Measurements from ENCODE around the gene DIRAS1. TPM values are rescaled to one million over a fixed set of nuclear protein-coding genes. Genes with fewer than 3 reads are reported as not detected.

DIRAS1 gene
- total and polyA plus RNA-seq, 2 of the 4 experiments (the other 2 are of a cell fraction) = 1.4 to 10.3 TPM

- TF ChIP-seq SMC3 (IDR thresholded peaks at IDR 0.05; ENCODE audit: low read depth, low read length) (no peak), ELK1 (IDR thresholded peaks at IDR 0.05; ENCODE audit: borderline replicate concordance, low read depth, low read length) (no peak), MXI1 (IDR thresholded peaks at IDR 0.05; ENCODE audit: borderline replicate concordance, low read depth, low read length) (no peak), FOS (IDR thresholded peaks at IDR 0.05; ENCODE audit: low read depth, low read length) (no peak), USF2 (IDR thresholded peaks at IDR 0.05; ENCODE audit: low read depth, low read length) (no peak), NFE2L2 (IDR thresholded peaks at IDR 0.05; ENCODE audit: low read depth, low read length) (no peak), RFX5 (IDR thresholded peaks at IDR 0.05; ENCODE audit: low read depth, low read length) (no peak), BHLHE40 (IDR thresholded peaks at IDR 0.05; ENCODE audit: low read depth, low read length) (no peak), RCOR1 (IDR thresholded peaks at IDR 0.05; ENCODE audit: insufficient replicate concordance, low read length) (no peak), RAD21 (IDR thresholded peaks at IDR 0.05; ENCODE audit: low read length) (no peak)
- Histone ChIP-seq H2AK5ac (ENCODE audit: low read depth, low read length) (no peak overlapping the region), H3K4me1 (ENCODE audit: control insufficient read depth, insufficient read depth, low read length) (no peaks in the 10 kb centered on the region), H4K8ac (ENCODE audit: low read depth in 2 of 2, low read length in 2 of 2) (no peak overlapping the region), H3K9ac (ENCODE audit: low read depth, low read length) (no peak overlapping the region), H3K9me1 (ENCODE audit: insufficient read depth, low read length) (no peaks in the 10 kb centered on the region), H2BK20ac (ENCODE audit: low read depth, low read length) (no peak overlapping the region), H3K56ac (ENCODE audit: extremely low read depth, insufficient read depth, low read length) (no peak overlapping the region), H2AFZ (replicated peaks; ENCODE audit: low read length, poor library complexity) (no peak overlapping the region), H4K91ac (ENCODE audit: insufficient read depth, low read depth, low read length) (no peak overlapping the region), H2AK9ac (replicated peaks; ENCODE audit: low read depth, low read length, poor library complexity) (no peak overlapping the region), H2BK120ac (ENCODE audit: low read depth, low read length) (no peak overlapping the region), H3K36me3 (ENCODE audit: control insufficient read depth, insufficient read depth, low read length) (no peaks in the 10 kb centered on the region), H2BK5ac (ENCODE audit: low read depth, low read length, poor library complexity, severe bottlenecking) (no peak overlapping the region), H3K18ac (ENCODE audit: low read depth, low read length) (no peak overlapping the region), H3K14ac (replicated peaks; ENCODE audit: low read depth, low read length) (no peak overlapping the region), H3K27me3 (ENCODE audit: control insufficient read depth, insufficient read depth, low read length) (peaks cover 7% of the 10 kb centered on the region), H3K4me3 (ENCODE audit: insufficient read depth, low read depth, low read length) (no peak overlapping the region), H3K4me2 (ENCODE audit: low read depth, low read length) (no peak overlapping the region), H3K79me1 (ENCODE audit: low read depth in 1 of 2, low read length in 2 of 2) (no peaks in the 10 kb centered on the region), H3K4ac (ENCODE audit: low read depth, low read length) (no peak overlapping the region), H3K9me3 (ENCODE audit: control insufficient read depth, insufficient read depth, low read length) (no peaks in the 10 kb centered on the region), H2BK15ac (ENCODE audit: low read depth, low read length) (no peak overlapping the region), H3K23ac (ENCODE audit: low read depth, low read length) (no peak overlapping the region), H3K27ac (ENCODE audit: insufficient read depth, low read length) (no peak overlapping the region), H4K20me1 (ENCODE audit: insufficient read depth, low read length) (no peaks in the 10 kb centered on the region), H4K5ac (ENCODE audit: low read depth, low read length) (no peak overlapping the region)
- POLR2A ChIA-PET (ENCODE audit: unreplicated experiment) = no interaction called here
- ATAC-seq (ENCODE audit: low read depth) (no peak), DNase-seq (no peak)
- 57% methylated on average over 12 of the region's 20 CpGs; no CpG with 5 or more reads in 1 of the 2 experiments for WGBS, 2 experiments (ENCODE audit: extremely low coverage in 2 of 2, insufficient read length in 1 of 2)
- BruUV-seq (replicated peaks) = no TSS peak
- intact Hi-C loops (cut with micrococcal nuclease) (no loop called here), dilution Hi-C loops (cut with HindIII; ENCODE audit: low sequenced_read_pairs, unreplicated experiment) (no loop called here), in situ Hi-C loops (cut with MboI; ENCODE audit: low sequenced_read_pairs) (no loop called here)
- CTCF ChIA-PET = no interaction called here
These were observed 37.7 kb downstream of the DIRAS1 start for GRCh38 chr19:2683430-2684003.
